Cardiac muscle cell (in vitro differentiated cells and primary cell): ENCODE results near the gene B3GNT9. TPM values are rescaled to one million over a fixed set of nuclear protein-coding genes. Genes with fewer than 3 reads are reported as not detected.

Experiments used
- DNase-seq, 2 donors: peaks; one replicate each; pipeline versions ENCODE4 v3.0.0 to v3.0.0-alpha.2; 2010 to 2017; ENCODE audit warnings: low read depth in 1 of 2, low spot score in 1 of 2
- H3K27ac ChIP-seq: fragments of 200-600 bp; sonication (generic); 2 replicates; pipeline ENCODE4 v1.5.1; 2016
- H3K27me3 ChIP-seq: fragments of 200-600 bp; sonication (generic); 2 replicates; pipeline ENCODE4 v1.6.0; 2016; ENCODE audit warnings: control low read depth
- H3K36me3 ChIP-seq: fragments of 200-600 bp; sonication (generic); 2 replicates; pipeline ENCODE4 v1.5.1; 2016; ENCODE audit warnings: control low read depth
- H3K4me1 ChIP-seq: fragments of 200-600 bp; sonication (generic); 2 replicates; pipeline ENCODE4 v1.8.1; 2017; ENCODE audit warnings: low read depth, mild to moderate bottlenecking, mixed run types
- H3K4me3 ChIP-seq: fragments of 200-600 bp; sonication (generic); 2 replicates; pipeline ENCODE4 v1.5.1; 2016; ENCODE audit warnings: mild to moderate bottlenecking
- H3K9me3 ChIP-seq: fragments of 200-600 bp; sonication (generic); 2 replicates; pipeline ENCODE4 v1.5.1; 2017; ENCODE audit warnings: low read depth, mild to moderate bottlenecking, control low read depth
- polyA plus RNA-seq: library from polyadenylated mRNA; unstranded; fragments of >200 nt; fragmentation: Nextera tagmentation; extraction: Ambion mirVana; gene quantifications from 2 replicates; pipeline ENCODE4 v1.2.1, GENCODE V29; 2016
- total RNA-seq: library from RNA; depleted of rRNA; stranded (reverse); fragments of >200 nt; gene quantifications from 2 replicates; pipeline ENCODE4 v1.2.3, GENCODE V29; 2016
- TF ChIP-seq, protein P1 (sequence below): IDR thresholded peaks from 2 replicates; pipeline ENCODE4 v1.5.1; 2012; ENCODE audit warnings: low read depth, mild to moderate bottlenecking, low read length

B3GNT9 gene
- total and polyA plus RNA-seq, 2 experiments from 2014 or later: 18.0 to 34.7 TPM

DNA sequence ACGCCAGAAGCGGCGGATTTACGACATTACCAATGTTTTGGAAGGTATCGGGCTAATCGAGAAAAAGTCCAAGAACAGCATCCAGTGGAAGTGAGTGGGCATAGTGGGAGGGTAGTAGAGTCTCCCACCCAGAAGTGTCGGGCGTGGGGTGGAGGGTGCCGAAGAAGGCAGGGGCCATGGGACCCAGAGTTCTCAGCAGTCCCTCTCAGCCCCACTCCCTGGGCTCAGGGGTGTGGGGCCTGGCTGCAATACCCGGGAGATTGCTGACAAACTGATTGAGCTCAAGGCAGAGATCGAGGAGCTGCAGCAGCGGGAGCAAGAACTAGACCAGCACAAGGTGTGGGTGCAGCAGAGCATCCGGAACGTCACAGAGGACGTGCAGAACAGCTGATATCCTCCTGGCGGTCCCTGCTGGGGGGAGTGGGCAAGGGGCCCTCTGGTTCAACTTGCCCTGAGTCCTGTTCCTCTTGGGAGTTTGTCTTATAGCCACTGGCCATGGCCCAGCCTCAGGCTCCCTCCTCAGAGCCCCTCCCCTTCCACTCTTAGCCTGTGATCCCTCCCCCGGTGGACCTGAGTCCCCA is 42.1 kb upstream of the B3GNT9 start:
- Histone ChIP-seq H3K4me1 (peaks cover 7% of the 10 kb centered on the region), H3K27ac (peak overlapping the region; percentile 67)

DNA sequence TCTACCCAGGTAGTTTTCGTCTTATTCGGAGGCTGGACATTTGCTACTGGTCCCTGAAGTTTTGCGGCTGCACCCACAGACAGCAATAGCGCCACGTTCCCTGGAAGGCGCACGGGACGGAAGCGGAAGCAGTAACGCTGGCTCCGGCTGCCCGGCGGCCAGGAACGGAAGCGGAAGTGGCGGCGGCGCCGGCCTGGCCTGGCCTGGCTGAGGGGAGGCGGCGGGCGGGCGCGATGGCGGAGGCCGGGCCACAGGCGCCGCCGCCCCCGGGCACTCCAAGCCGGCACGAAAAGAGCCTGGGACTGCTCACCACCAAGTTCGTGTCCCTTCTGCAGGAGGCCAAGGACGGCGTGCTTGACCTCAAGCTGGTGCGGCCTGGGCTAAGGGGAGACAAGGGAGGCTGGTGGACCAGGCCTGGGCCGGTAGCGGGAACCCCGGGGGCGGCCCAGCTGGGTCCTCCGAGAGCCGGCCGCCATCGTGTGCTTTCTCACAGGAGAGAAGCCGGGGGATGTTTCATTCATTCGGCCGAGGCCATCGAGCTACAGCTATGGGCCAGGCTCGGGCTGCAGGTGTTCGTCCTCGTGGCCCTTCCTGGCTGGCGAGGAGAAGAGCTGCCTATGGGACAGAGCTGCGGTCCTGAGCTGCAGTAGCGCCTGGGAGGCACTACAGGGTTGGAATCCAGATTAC is 41.3 kb upstream of the B3GNT9 start, which contains the start of gene E2F4:
Gene E2F4 (plus strand): TSS at position 161 of the 687 bp plus-strand sequence. CDS start 73 bp downstream, at position 234.
- Histone ChIP-seq H3K9me3 (no peaks in the 10 kb centered on the region), H3K27me3 (no peaks in the 10 kb centered on the region), H3K27ac (peak within 1 kb of the TSS; percentile 67), H3K4me1 (peaks cover 7% of the 10 kb centered on the region), H3K4me3 (peak within 1 kb of the TSS; percentile 88), H3K36me3 (peaks cover 25% of the 10 kb centered on the region)
- peak; percentile 95 to 96 for DNase-seq
- TF ChIP-seq, protein P1, sequence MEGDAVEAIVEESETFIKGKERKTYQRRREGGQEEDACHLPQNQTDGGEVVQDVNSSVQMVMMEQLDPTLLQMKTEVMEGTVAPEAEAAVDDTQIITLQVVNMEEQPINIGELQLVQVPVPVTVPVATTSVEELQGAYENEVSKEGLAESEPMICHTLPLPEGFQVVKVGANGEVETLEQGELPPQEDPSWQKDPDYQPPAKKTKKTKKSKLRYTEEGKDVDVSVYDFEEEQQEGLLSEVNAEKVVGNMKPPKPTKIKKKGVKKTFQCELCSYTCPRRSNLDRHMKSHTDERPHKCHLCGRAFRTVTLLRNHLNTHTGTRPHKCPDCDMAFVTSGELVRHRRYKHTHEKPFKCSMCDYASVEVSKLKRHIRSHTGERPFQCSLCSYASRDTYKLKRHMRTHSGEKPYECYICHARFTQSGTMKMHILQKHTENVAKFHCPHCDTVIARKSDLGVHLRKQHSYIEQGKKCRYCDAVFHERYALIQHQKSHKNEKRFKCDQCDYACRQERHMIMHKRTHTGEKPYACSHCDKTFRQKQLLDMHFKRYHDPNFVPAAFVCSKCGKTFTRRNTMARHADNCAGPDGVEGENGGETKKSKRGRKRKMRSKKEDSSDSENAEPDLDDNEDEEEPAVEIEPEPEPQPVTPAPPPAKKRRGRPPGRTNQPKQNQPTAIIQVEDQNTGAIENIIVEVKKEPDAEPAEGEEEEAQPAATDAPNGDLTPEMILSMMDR: no peak

More for the DNA sequence above, 42.1 kb upstream of the B3GNT9 start:
- TF ChIP-seq, protein P1: no peak
- peak overlapping the region; percentile 88 for H3K4me3 ChIP-seq
- no peak for DNase-seq
- peaks cover 30% of the 10 kb centered on the region for H3K36me3 ChIP-seq
- no peaks in the 10 kb centered on the region for H3K9me3 ChIP-seq
- no peaks in the 10 kb centered on the region for H3K27me3 ChIP-seq

DNA sequence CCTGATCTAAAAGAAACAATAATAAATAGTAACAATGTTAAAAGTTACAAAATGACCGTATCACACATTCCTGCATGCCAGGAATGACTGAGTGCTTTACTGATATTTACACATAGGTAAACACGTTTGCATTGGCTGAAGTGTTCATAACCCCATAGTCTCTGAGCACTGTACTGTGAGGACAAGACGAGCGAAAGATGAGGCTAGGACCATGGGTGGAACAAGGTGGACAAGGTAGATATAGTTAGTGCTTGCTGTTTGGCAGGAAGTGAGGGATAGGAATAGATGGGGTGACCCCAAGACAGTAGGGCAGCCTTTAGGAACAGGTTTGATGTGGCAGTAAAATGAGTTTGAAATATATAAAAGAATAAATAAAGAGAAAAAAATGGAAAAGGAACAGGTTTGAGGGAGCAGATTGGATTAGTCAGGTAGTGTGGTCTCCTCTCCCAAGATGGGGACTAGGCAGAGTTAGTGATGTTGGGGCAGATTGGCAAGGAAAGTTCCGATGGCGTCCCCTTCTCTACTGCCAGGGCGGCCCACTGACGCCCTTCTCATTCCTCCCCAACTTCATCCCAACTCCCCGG is 40.7 kb upstream of the B3GNT9 start:
- H3K4me1 ChIP-seq: peaks cover 7% of the 10 kb centered on the region
- H3K36me3 ChIP-seq: peaks cover 19% of the 10 kb centered on the region
- H3K9me3 ChIP-seq: no peaks in the 10 kb centered on the region
- H3K4me3 ChIP-seq: no peak overlapping the region
- H3K27ac ChIP-seq: no peak overlapping the region
- DNase-seq: no peak
- no peaks in the 10 kb centered on the region for H3K27me3 ChIP-seq
- TF ChIP-seq, protein P1: no peak

DNA sequence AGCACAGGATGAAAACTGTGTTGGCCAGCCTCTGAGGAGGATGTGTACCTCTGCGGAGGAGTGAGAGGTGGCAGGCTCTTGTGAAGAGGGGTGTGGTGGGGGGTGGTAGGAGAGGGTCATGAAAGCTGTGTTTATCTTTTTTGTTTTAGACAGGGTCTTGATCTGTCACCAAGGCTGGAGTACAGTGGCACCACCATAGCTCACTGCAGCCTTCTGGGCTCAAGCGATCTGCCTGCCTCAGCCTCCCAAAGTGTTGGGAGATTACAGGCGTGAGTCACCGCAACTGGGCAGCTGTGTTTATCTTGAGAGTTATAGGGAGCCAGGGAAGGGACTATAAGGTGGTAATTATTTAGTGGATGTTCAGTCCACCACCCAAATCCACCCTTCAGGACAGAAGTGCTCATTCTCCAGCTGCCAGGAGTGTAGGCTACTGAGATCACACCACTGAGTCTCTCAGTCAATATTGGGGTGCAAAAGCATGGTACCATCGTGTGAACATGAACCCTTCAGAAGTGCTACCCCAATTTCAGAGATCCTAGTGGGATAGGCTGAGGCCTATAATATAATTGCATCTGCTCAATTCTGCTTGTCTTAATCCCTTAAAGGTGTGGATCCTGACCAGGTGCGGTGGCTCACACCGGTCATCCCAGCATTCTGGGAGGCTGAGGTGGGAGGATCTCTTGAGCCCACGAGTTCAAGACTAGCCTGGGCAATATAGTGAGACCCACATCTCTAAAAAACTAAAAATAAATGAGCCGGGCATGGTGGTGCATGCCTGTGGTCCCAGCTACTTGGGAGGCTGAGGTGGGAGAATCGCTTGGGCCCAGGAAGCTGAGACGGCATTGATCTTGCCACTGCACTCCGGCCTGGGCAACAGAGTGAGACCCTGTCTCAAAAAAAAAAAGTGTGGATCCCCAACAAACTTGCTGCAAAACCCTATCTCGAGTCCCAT is 39.9 kb upstream of the B3GNT9 start:
- Histone ChIP-seq H3K4me3 (no peak overlapping the region), H3K36me3 (peaks cover 12% of the 10 kb centered on the region), H3K9me3 (no peaks in the 10 kb centered on the region), H3K27me3 (no peaks in the 10 kb centered on the region), H3K27ac (no peak overlapping the region), H3K4me1 (peaks cover 7% of the 10 kb centered on the region)
- TF ChIP-seq, protein P1: no peak
- DNase-seq: peak in 1 of 2 donors; percentile 37

DNA sequence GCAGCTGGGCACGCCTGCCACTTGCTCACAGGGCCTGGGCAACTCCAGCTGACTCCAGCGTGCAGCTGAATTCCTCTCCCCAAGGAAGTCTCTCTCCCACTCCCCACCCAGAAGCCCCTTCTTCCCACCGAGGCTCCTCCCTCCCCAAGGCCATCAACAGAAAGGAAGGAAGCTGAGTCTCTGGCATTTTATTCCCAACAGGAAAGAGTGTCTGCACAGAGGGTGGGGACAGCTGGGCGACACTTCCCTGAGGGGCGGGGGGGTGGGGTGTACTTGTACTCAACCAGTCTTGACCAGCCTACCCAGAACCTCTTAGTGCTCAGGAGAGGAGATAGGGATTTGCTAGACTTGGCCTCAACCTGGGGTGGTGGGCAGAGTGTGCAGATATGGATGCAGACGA is 39.2 kb upstream of the B3GNT9 start, which contains the start of gene EXOC3L1:
Gene EXOC3L1 (minus strand): TSS at position 96 of the 400 bp plus-strand sequence. CDS start 460 bp downstream, outside the sequence.
- DNase-seq: no peak
- Histone ChIP-seq H3K4me1 (peaks cover 7% of the 10 kb centered on the region), H3K9me3 (no peaks in the 10 kb centered on the region)

More for the DNA sequence above, 39.2 kb upstream of the B3GNT9 start, which contains the start of gene EXOC3L1:
- H3K36me3 ChIP-seq: peaks cover 6% of the 10 kb centered on the region
- TF ChIP-seq, protein P1: no peak
- H3K27me3 ChIP-seq: peaks cover 2% of the 10 kb centered on the region
- no peak within 1 kb of the TSS for H3K27ac ChIP-seq
- H3K4me3 ChIP-seq: no peak within 1 kb of the TSS
